SK-N-SH treated with all-trans-retinoic acid at 6 μM for 48 hours (cell line): Measurements from ENCODE around the gene NUP98.

Experiments
- ATAC-seq: fragments of 200-7000 bp; cut with Tn5 transposase; 3 replicates; pipeline ENCODE4 v1.9.1; 2020; ENCODE audit warnings: mild to moderate bottlenecking, moderate library complexity
- ARNTL ChIP-seq: fragments of 450-650 bp; formaldehyde crosslinking; IDR thresholded peaks from 2 replicates; pipeline ENCODE4 v1.5.0; 2020; ENCODE audit warnings: low read depth, mild to moderate bottlenecking, moderate library complexity, borderline replicate concordance
- CSDC2 ChIP-seq: fragments of 250-450 bp; sonication (Bioruptor Pico); IDR thresholded peaks from 2 replicates; pipeline ENCODE4 v1.5.0; 2020; ENCODE audit warnings: mild to moderate bottlenecking, moderate library complexity
- ESRRG ChIP-seq: fragments of 250-450 bp; sonication (Bioruptor Pico); IDR thresholded peaks from 2 replicates; pipeline ENCODE4 v1.6.1; 2021; ENCODE audit warnings: mild to moderate bottlenecking
- GLIS3 ChIP-seq: fragments of 250-450 bp; sonication (Bioruptor Pico); IDR thresholded peaks from 2 replicates; pipeline ENCODE4 v1.5.0; 2020; ENCODE audit warnings: mild to moderate bottlenecking, moderate library complexity
- ISL1 ChIP-seq: fragments of 250-450 bp; sonication (Bioruptor Pico); IDR thresholded peaks from 2 replicates; pipeline ENCODE4 v2.1.2; 2022; ENCODE audit warnings: mild to moderate bottlenecking, moderate library complexity
- OSR1 ChIP-seq: fragments of 250-450 bp; sonication (Bioruptor Pico); IDR thresholded peaks from 2 replicates; pipeline ENCODE4 v1.8.0; 2022; ENCODE audit warnings: moderate library complexity, mild to moderate bottlenecking, inconsistent platforms
- PPARA ChIP-seq: fragments of 250-450 bp; sonication (Bioruptor Pico); IDR thresholded peaks from 2 replicates; pipeline ENCODE4 v1.5.0; 2020; ENCODE audit warnings: mild to moderate bottlenecking, borderline replicate concordance
- RARB ChIP-seq: fragments of 250-450 bp; sonication (Bioruptor Pico); IDR thresholded peaks from 2 replicates; pipeline ENCODE4 v1.8.0; 2021; ENCODE audit warnings: mild to moderate bottlenecking, moderate library complexity
- SNAI2 ChIP-seq: fragments of 250-450 bp; sonication (Bioruptor Pico); IDR thresholded peaks from 2 replicates; pipeline ENCODE4 v1.5.0; 2020; ENCODE audit warnings: mild to moderate bottlenecking, moderate library complexity
- TOX ChIP-seq: fragments of 250-450 bp; sonication (Bioruptor Pico); IDR thresholded peaks from 2 replicates; pipeline ENCODE4 v1.8.0; 2021; ENCODE audit warnings: mild to moderate bottlenecking, moderate library complexity, borderline replicate concordance
- ZC3H10 ChIP-seq: fragments of 250-450 bp; sonication (Bioruptor Pico); IDR thresholded peaks from 2 replicates; pipeline ENCODE4 v1.5.1; 2021; ENCODE audit warnings: mild to moderate bottlenecking, moderate library complexity
- ZFP3 ChIP-seq: fragments of 250-450 bp; sonication (Bioruptor Pico); IDR thresholded peaks from 2 replicates; pipeline ENCODE4 v1.5.0; 2020; ENCODE audit warnings: mild to moderate bottlenecking, moderate library complexity
- ZFP30 ChIP-seq: fragments of 450-650 bp; formaldehyde crosslinking; IDR thresholded peaks from 2 replicates; pipeline ENCODE4 v1.5.0; 2022; ENCODE audit warnings: mild to moderate bottlenecking, moderate library complexity
- ZNF565 ChIP-seq: fragments of 450-650 bp; formaldehyde crosslinking; conservative IDR thresholded peaks from 2 replicates; pipeline ENCODE4 v1.5.0; 2020; ENCODE audit warnings: low read depth, mild to moderate bottlenecking, moderate library complexity
- ZNF70 ChIP-seq: fragments of 450-650 bp; formaldehyde crosslinking; IDR thresholded peaks from 2 replicates; pipeline ENCODE4 v1.5.0; 2020; ENCODE audit warnings: mild to moderate bottlenecking, moderate library complexity
- TF ChIP-seq, protein P1 (sequence below): fragments of 250-450 bp; sonication (Bioruptor Pico); IDR thresholded peaks from 2 replicates; pipeline ENCODE4 v1.8.0; 2021; ENCODE audit warnings: low read depth, mild to moderate bottlenecking, moderate library complexity, borderline replicate concordance
- TF ChIP-seq, protein P2 (sequence below): fragments of 250-450 bp; sonication (Bioruptor Pico); IDR thresholded peaks from 2 replicates; pipeline ENCODE4 v1.5.1; 2020; ENCODE audit warnings: low read depth, mild to moderate bottlenecking, moderate library complexity
- TF ChIP-seq, protein P3 (sequence below): fragments of 250-450 bp; sonication (Bioruptor Pico); IDR thresholded peaks from 2 replicates; pipeline ENCODE4 v1.5.0; 2020; ENCODE audit warnings: mild to moderate bottlenecking, moderate library complexity
- TF ChIP-seq, protein P4 (sequence below): fragments of 250-450 bp; sonication (Bioruptor Pico); IDR thresholded peaks from 2 replicates; pipeline ENCODE4 v1.8.0; 2020; ENCODE audit warnings: mild to moderate bottlenecking, moderate library complexity, borderline replicate concordance

Gene NUP98

DNA sequence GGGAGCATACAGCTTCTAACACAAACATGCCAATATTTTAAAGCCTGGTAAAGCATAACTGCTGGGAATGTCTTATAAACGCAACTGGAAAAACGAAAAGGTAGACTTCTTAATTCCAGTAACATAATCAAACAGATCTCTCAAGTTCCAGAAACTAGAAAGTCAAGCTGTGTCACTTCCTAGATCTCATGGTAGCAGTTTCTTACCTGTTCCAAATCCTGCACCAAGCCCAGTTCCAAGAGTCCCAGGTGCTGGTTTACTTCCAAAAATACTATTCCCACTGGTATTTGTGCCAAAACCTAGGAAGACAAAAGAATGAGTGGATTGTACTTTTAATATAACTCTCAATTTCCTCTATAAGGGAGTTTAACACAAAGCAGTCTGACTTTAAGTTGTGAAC, 44.2 kb downstream of the NUP98 start:
- no peak for ATAC-seq
- no peak for TF ChIP-seq ISL1 (CRISPR knock-in tag)

DNA sequence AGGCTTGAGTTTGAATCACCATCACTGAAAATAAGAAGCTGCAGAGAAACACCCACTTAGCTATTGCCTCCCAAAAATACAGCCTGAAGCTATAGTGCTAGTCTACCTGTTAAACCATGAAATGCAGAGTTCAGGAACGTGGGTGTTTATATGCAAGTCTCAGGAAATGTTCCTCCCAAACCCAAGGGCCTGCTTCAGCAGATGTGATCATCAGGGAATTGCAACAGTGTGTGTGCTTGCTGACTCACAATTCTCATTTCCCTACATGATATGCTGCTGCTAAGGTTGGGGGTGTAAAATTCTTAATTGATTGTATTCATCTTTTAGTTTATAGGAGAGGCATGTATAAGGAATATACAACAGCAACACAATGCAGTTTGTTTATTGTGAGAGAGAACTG, 49.6 kb downstream of the NUP98 start:
- TF ChIP-seq GLIS3 (no peak), ARNTL (no peak), OSR1 (no peak), PPARA (CRISPR knock-in tag) (no peak), ZNF70 (CRISPR knock-in tag) (no peak), ZC3H10 (CRISPR knock-in tag) (no peak), CSDC2 (CRISPR knock-in tag) (no peak), ESRRG (no peak), ZFP3 (CRISPR knock-in tag) (no peak)
- TF ChIP-seq, protein P1, sequence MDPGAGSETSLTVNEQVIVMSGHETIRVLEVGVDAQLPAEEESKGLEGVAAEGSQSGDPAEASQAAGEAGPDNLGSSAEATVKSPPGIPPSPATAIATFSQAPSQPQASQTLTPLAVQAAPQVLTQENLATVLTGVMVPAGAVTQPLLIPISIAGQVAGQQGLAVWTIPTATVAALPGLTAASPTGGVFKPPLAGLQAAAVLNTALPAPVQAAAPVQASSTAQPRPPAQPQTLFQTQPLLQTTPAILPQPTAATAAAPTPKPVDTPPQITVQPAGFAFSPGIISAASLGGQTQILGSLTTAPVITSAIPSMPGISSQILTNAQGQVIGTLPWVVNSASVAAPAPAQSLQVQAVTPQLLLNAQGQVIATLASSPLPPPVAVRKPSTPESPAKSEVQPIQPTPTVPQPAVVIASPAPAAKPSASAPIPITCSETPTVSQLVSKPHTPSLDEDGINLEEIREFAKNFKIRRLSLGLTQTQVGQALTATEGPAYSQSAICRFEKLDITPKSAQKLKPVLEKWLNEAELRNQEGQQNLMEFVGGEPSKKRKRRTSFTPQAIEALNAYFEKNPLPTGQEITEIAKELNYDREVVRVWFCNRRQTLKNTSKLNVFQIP (CRISPR knock-in tag): no peak
- TF ChIP-seq, protein P2, sequence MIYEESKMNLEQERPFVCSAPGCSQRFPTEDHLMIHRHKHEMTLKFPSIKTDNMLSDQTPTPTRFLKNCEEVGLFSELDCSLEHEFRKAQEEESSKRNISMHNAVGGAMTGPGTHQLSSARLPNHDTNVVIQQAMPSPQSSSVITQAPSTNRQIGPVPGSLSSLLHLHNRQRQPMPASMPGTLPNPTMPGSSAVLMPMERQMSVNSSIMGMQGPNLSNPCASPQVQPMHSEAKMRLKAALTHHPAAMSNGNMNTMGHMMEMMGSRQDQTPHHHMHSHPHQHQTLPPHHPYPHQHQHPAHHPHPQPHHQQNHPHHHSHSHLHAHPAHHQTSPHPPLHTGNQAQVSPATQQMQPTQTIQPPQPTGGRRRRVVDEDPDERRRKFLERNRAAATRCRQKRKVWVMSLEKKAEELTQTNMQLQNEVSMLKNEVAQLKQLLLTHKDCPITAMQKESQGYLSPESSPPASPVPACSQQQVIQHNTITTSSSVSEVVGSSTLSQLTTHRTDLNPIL (CRISPR knock-in tag): no peak
- TF ChIP-seq, protein P3, sequence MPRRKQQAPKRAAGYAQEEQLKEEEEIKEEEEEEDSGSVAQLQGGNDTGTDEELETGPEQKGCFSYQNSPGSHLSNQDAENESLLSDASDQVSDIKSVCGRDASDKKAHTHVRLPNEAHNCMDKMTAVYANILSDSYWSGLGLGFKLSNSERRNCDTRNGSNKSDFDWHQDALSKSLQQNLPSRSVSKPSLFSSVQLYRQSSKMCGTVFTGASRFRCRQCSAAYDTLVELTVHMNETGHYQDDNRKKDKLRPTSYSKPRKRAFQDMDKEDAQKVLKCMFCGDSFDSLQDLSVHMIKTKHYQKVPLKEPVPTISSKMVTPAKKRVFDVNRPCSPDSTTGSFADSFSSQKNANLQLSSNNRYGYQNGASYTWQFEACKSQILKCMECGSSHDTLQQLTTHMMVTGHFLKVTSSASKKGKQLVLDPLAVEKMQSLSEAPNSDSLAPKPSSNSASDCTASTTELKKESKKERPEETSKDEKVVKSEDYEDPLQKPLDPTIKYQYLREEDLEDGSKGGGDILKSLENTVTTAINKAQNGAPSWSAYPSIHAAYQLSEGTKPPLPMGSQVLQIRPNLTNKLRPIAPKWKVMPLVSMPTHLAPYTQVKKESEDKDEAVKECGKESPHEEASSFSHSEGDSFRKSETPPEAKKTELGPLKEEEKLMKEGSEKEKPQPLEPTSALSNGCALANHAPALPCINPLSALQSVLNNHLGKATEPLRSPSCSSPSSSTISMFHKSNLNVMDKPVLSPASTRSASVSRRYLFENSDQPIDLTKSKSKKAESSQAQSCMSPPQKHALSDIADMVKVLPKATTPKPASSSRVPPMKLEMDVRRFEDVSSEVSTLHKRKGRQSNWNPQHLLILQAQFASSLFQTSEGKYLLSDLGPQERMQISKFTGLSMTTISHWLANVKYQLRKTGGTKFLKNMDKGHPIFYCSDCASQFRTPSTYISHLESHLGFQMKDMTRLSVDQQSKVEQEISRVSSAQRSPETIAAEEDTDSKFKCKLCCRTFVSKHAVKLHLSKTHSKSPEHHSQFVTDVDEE: no peak
- ATAC-seq: no peak

DNA sequence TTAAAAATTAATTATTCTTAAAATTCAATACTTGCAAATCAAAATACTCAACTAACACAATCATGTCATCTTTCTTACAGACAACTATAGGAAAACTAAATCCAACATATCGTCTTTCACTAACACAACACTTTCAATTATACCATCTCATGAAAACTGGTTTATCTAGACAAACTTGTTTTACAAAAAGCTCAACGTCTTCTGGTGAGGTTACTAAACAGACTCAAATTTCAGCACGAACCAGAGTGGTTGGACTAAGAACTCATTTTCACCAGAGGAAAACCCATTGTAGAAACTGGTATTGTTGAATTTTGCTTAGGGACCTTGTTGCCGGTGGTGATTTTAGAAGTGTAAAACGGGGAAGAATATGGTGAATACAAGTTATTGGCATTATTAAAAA, 52.2 kb downstream of the NUP98 start:
- TF ChIP-seq TOX (no peak), ARNTL (no peak), RARB (CRISPR knock-in tag) (no peak), ZFP3 (CRISPR knock-in tag) (no peak), PPARA (CRISPR knock-in tag) (no peak), SNAI2 (CRISPR knock-in tag) (no peak), ZC3H10 (CRISPR knock-in tag) (no peak), GLIS3 (no peak), CSDC2 (CRISPR knock-in tag) (no peak), ZNF565 (CRISPR knock-in tag) (no peak), ZFP30 (CRISPR knock-in tag) (no peak), ISL1 (CRISPR knock-in tag) (no peak), ESRRG (no peak)
- TF ChIP-seq, protein P4, sequence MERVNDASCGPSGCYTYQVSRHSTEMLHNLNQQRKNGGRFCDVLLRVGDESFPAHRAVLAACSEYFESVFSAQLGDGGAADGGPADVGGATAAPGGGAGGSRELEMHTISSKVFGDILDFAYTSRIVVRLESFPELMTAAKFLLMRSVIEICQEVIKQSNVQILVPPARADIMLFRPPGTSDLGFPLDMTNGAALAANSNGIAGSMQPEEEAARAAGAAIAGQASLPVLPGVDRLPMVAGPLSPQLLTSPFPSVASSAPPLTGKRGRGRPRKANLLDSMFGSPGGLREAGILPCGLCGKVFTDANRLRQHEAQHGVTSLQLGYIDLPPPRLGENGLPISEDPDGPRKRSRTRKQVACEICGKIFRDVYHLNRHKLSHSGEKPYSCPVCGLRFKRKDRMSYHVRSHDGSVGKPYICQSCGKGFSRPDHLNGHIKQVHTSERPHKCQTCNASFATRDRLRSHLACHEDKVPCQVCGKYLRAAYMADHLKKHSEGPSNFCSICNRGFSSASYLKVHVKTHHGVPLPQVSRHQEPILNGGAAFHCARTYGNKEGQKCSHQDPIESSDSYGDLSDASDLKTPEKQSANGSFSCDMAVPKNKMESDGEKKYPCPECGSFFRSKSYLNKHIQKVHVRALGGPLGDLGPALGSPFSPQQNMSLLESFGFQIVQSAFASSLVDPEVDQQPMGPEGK (CRISPR knock-in tag): no peak
- TF ChIP-seq, protein P2 (CRISPR knock-in tag): no peak
- TF ChIP-seq, protein P3: no peak
- TF ChIP-seq, protein P1 (CRISPR knock-in tag): no peak
- no peak for ATAC-seq
